Cardiac muscle cell (in vitro differentiated cells and primary cell): ENCODE results near the gene ADAM11. TPM values are rescaled to one million over a fixed set of nuclear protein-coding genes. Genes with fewer than 3 reads are reported as not detected.
"Not testable (repeated sequence)": the region's sequence is repeated elsewhere in the genome, so short reads cannot be mapped to it uniquely, and the experiment has no call there.

ENCODE experiments used
- DNase-seq, 2 donors: peaks; one replicate each; pipeline versions ENCODE4 v3.0.0 to v3.0.0-alpha.2; 2010 to 2017; ENCODE audit warnings: low read depth in 1 of 2, low spot score in 1 of 2
- H3K27ac ChIP-seq: fragments of 200-600 bp; sonication (generic); 2 replicates; pipeline ENCODE4 v1.5.1; 2016
- H3K27me3 ChIP-seq: fragments of 200-600 bp; sonication (generic); 2 replicates; pipeline ENCODE4 v1.6.0; 2016; ENCODE audit warnings: control low read depth
- H3K36me3 ChIP-seq: fragments of 200-600 bp; sonication (generic); 2 replicates; pipeline ENCODE4 v1.5.1; 2016; ENCODE audit warnings: control low read depth
- H3K4me1 ChIP-seq: fragments of 200-600 bp; sonication (generic); 2 replicates; pipeline ENCODE4 v1.8.1; 2017; ENCODE audit warnings: low read depth, mild to moderate bottlenecking, mixed run types
- H3K4me3 ChIP-seq: fragments of 200-600 bp; sonication (generic); 2 replicates; pipeline ENCODE4 v1.5.1; 2016; ENCODE audit warnings: mild to moderate bottlenecking
- H3K9me3 ChIP-seq: fragments of 200-600 bp; sonication (generic); 2 replicates; pipeline ENCODE4 v1.5.1; 2017; ENCODE audit warnings: low read depth, mild to moderate bottlenecking, control low read depth
- polyA plus RNA-seq: library from polyadenylated mRNA; unstranded; fragments of >200 nt; fragmentation: Nextera tagmentation; extraction: Ambion mirVana; gene quantifications from 2 replicates; pipeline ENCODE4 v1.2.1, GENCODE V29; 2016
- total RNA-seq: library from RNA; depleted of rRNA; stranded (reverse); fragments of >200 nt; gene quantifications from 2 replicates; pipeline ENCODE4 v1.2.3, GENCODE V29; 2016
- TF ChIP-seq, protein P1 (sequence below): IDR thresholded peaks from 2 replicates; pipeline ENCODE4 v1.5.1; 2012; ENCODE audit warnings: low read depth, mild to moderate bottlenecking, low read length

ADAM11 gene
- total and polyA plus RNA-seq, 2 experiments from 2014 or later = 22.3 to 116 TPM

DNA sequence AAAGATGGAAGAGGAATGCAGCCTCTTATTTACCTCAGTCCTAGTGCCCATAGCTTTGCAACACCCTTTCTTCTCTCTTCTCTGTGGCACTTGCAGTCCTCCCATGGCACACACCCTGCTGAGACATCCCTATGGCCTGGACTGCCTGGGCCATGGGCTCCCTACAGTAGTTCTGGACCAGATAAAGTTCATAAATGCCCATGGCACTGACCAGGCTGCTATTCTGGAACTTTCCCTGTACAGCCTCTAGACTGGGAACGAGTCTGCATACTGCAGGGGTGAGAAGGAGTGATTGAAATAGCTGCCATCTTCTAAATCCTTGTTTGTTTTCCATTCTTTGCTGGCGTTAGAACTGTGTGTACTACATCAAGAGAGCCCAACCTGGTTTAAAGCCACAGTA is 24.5 kb upstream of the ADAM11 start:
- Histone ChIP-seq H3K27me3 (no peaks in the 10 kb centered on the region), H3K4me1 (peaks cover 8% of the 10 kb centered on the region), H3K36me3 (no peaks in the 10 kb centered on the region), H3K4me3 (no peak overlapping the region), H3K9me3 (no peaks in the 10 kb centered on the region), H3K27ac (no peak overlapping the region)
- TF ChIP-seq, protein P1, sequence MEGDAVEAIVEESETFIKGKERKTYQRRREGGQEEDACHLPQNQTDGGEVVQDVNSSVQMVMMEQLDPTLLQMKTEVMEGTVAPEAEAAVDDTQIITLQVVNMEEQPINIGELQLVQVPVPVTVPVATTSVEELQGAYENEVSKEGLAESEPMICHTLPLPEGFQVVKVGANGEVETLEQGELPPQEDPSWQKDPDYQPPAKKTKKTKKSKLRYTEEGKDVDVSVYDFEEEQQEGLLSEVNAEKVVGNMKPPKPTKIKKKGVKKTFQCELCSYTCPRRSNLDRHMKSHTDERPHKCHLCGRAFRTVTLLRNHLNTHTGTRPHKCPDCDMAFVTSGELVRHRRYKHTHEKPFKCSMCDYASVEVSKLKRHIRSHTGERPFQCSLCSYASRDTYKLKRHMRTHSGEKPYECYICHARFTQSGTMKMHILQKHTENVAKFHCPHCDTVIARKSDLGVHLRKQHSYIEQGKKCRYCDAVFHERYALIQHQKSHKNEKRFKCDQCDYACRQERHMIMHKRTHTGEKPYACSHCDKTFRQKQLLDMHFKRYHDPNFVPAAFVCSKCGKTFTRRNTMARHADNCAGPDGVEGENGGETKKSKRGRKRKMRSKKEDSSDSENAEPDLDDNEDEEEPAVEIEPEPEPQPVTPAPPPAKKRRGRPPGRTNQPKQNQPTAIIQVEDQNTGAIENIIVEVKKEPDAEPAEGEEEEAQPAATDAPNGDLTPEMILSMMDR = no peak
- DNase-seq = no peak

DNA sequence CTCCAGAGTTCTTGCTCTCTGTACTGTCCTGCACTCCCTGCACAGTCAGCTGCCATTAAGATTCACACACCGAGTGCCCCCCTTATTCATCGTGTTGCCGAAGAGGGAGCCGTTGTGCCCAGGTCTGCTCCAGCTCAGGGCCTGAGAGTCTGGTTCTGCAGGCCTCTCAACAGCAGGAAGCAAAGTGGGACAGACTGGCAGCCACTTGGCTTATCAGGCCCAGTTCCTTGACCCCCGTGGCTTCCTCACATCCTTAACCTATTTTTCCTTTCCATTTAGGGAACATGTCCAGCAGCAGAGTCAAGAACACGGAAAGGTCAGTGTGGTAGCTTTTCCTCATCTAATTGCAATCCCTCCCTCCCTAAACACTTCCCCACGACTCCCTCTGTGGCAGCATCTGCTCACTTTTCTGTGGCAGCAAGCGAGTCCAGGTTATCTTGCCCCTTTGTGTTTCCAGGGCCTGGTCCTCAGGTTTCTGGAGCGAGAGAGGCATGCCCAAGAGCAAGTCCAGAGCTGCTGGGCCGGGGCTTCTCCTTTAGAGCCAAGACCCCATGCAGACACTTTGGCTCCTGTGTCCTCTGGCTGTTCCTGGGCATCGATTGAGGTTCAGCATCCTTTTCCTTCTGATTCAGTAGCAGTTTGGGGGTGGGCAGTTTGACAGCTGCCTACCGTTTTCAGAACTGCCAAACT is 22.1 kb upstream of the ADAM11 start:
- Histone ChIP-seq H3K4me1 (peaks cover 8% of the 10 kb centered on the region), H3K36me3 (no peaks in the 10 kb centered on the region), H3K9me3 (no peaks in the 10 kb centered on the region), H3K4me3 (no peak overlapping the region), H3K27me3 (no peaks in the 10 kb centered on the region), H3K27ac (peak overlapping the region; percentile 49)
- DNase-seq = peak in 1 of 2 donors; percentile 59
- TF ChIP-seq, protein P1 = no peak

DNA sequence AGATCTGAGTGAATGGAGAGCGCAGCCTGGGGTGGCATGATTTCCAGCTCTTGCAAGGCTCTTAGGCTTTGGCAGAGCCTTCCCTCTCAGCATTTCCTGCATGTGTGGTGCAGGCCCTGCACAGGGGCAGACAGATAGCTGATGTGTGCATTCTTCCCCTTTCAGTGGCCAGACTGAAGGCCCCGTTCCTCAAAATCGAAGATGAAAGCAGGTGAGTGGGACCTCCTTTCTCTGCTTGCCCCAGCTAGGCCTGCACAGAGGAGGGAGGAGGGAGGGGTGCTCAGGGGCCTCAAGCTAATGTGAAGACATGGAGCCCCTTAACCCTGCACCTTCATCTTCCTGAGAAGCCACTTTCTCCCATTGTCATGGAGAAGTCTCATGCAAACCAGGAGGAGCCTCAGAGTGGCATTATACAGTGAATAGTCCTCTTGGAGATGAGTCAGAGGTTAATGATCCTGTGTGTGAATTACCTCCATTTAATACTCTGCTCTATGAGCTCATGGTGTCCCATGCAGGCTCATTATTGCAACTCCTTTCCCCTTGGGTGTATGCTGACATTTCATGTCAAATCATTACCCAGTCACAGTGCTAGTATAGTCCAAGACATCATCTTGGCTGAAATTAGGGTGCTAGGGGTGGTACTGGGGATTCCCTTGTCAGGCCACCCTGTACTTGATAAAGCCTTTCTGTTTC is 20.4 kb upstream of the ADAM11 start:
- no peaks in the 10 kb centered on the region for H3K9me3 ChIP-seq
- no peak for DNase-seq
- TF ChIP-seq, protein P1 = no peak

DNA sequence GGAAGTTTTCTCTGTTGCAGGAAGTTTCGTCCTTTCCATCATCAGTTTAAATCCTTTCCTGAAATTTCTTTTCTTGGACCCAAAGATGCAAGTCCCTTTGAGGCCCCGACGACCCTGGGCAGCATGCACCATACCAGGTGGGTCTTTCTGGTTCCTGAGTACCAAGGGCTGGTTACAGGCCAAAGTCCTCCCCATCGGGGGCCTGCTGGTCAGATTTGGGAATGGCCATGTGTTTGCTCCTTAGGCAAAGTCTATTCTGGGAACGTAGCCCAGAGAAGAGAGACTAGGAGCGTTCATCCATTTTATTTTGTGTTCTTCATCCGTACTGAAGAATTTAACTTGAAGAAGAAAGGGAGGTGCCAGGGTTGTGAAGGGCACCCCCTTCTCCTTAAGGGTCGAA is 17.5 kb upstream of the ADAM11 start:
- TF ChIP-seq, protein P1 = no peak
- H3K27ac ChIP-seq = no peak overlapping the region
- no peak overlapping the region for H3K4me3 ChIP-seq
- H3K4me1 ChIP-seq = peaks cover 8% of the 10 kb centered on the region
- no peaks in the 10 kb centered on the region for H3K9me3 ChIP-seq
- H3K27me3 ChIP-seq = no peaks in the 10 kb centered on the region
- H3K36me3 ChIP-seq = no peaks in the 10 kb centered on the region
- no peak for DNase-seq

More for the DNA sequence above, 20.4 kb upstream of the ADAM11 start:
- H3K36me3 ChIP-seq = no peaks in the 10 kb centered on the region
- H3K4me1 ChIP-seq = peaks cover 8% of the 10 kb centered on the region
- H3K27me3 ChIP-seq = no peaks in the 10 kb centered on the region
- H3K4me3 ChIP-seq = no peak overlapping the region
- H3K27ac ChIP-seq = no peak overlapping the region

DNA sequence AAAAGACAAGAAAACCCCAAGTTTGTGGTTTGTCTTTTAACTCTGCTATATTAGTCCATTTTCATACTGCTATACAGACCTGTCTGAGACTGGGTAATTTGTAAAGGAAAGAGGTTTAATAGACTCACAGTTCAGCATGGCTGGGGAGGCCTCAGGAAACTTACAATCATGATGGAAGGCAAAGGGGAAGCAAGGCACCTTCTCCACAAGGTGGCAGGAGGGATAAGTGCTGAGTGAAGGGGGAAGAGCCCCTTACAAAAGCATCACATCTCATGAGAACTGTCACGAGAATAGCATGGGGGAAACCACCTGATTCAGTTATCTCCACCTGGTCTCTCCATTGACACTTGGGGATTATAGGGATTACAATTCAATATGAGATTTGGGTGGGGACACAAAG is 13.5 kb upstream of the ADAM11 start:
- no peak for DNase-seq
- Histone ChIP-seq H3K9me3 (no peaks in the 10 kb centered on the region), H3K4me3 (no peak overlapping the region), H3K27me3 (no peaks in the 10 kb centered on the region), H3K4me1 (peaks cover 10% of the 10 kb centered on the region), H3K36me3 (no peaks in the 10 kb centered on the region), H3K27ac (no peak overlapping the region)
- TF ChIP-seq, protein P1 = no peak

DNA sequence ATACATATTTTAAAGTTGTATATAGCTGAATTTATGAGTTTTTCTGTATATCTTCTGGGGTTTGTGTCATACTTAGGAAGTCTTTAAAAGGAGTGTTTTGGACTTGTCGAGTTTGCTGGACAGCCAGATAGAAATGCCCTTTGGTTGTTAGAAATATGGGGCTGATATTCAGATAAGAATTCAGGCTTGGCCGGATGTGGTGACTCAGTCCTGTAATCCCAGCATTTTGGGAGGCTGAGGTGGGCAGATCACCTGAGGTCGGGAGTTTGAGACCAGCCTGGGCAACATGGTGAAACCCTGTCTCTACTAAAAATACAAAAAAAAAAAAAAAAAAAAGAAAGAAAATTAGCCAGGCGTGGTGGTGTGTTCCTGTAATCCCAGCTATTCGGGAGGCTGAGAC is 13.1 kb upstream of the ADAM11 start:
- H3K36me3 ChIP-seq, DNase-seq, H3K27ac ChIP-seq, H3K4me3 ChIP-seq, H3K27me3 ChIP-seq, H3K9me3 ChIP-seq: not testable (repeated sequence)
- H3K4me1 ChIP-seq = peaks cover 10% of the 10 kb centered on the region
